ENCODE results near the gene CLEC20A.

Gene CLEC20A

DNA sequence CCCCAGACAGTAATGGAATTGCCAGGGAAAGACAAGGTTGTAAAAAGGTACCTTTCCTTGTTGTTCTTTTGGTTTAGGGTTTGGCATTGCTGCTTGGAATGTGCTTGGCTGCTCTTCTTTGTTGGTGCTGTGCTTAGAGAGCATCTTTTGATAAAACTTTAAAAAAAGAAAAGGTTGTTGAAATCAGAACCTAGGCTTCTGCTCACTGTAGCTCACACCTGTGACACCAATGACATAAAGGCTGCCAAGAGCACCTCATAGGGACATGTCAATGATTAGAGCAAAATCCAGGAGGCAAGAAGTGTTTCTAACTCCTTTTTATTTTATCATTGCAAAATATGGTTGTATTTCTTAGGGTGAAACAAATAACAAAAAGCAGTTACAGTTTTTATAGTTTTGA lies 28.9 kb downstream of the CLEC20A start:
- DNase-seq, result no peak

DNA sequence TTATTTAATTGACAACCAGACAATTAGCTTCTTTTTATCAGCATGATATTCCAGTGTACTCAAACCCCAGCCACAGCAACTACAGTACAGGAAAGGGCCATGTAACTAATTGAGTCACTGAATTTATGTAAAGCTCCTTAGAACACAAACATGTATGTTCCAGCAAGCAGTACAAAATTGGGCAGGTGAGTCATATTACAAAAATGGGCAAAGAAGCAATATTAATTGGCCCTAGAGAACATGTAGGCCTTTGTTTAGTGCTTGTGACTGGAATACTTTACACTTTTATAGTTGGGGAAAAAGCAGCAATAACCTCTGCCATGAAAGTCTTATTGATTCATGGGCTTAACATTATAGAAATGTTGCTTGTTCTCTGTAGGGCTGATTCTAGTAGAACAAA lies 31.8 kb downstream of the CLEC20A start:
- no peak for DNase-seq

DNA sequence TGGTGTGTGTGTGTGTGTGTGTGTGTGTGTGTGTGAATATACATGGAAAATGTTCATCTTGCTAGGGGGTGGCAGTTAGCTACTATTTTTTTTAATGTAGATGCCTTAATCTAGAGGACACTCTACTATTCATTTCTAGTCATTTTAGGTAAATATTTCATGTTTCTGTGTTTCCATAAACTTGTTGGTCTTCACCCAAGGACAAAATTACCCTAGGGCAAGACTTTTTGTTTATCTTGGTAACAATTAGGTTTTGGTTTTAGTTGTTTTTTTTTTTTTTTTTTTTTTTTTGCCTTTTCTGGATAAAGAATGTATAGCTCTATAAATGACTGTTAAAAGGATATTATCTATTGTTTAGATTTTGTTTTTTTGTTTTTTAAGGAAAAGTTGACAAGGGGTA lies 32.2 kb downstream of the CLEC20A start:
- DNase-seq, result no peak

GRCh38 chr1:178464141-178464540 lies 32.6 kb downstream of the CLEC20A start:
- DNase-seq, result no peak

DNA sequence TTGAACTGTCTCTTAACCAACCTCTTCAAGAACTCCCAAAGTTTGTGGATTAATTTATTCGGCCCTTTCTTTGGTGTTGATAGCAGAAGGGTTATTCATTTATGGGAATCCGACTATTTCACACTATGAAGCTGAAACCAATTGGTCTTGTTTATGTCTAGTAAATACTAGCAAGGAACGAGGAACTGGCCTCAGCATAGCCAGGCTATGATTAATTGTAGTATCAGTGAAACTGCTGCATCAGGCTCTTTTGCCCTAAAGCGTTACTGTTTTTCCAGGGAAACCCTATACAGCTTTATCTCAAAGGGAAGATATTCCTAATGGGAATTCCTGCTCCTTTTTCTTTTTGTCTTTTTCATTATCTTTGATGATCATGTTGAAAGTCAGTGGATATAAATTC lies 35.1 kb downstream of the CLEC20A start:
- DNase-seq, result no peak

GRCh38 chr1:178461104-178461503 lies 35.7 kb downstream of the CLEC20A start:
- DNase-seq, result no peak

- DNase-seq, result no peak
Observed at GRCh38 chr1:178458203-178458602, 38.6 kb downstream of the CLEC20A start.

DNA sequence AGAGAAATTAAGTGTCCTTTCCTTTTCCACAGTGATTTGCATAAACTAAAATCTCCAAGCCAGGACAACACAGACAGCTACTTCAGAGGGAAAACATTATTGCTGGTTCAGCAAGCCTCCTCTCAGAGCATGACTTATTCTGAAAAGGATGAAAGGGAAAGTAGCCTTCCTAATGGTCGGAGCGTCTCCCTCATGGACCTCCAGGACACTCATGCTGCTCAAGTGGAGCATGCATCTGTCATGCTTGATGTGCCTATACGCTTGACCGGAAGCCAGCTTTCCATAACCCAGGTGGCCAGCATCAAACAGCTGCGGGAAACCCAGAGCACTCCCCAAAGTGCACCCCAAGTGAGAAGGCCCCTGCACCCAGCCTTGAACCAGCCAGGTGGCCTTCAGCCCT lies 39.1 kb downstream of the CLEC20A start:
- no peak for DNase-seq

GRCh38 chr1:178456472-178456871 lies 40.3 kb downstream of the CLEC20A start:
- no peak for DNase-seq

- DNase-seq, result no peak
Observed at GRCh38 chr1:178452013-178452412, 44.8 kb downstream of the CLEC20A start.

DNA sequence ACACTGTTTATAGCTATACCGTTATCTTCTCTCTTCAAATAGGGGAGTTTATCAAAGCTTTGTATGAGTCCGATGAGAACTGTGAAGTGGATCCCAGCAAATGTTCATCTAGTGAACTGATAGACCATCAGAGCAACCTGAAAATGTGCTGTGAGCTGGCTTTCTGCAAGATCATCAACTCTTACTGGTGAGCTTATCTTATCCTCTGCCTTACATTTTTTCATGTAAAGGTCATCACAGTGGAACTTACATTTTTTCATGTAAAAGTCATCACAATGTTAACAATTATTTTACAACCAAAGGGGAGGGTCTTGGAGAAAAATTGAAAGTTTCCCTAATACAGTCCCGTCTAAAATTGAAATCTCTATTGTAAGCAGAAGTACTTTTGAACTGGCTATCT lies 45.2 kb downstream of the CLEC20A start:
- DNase-seq, result no peak

- no peak for DNase-seq
Observed at GRCh38 chr1:178450871-178451270, 45.9 kb downstream of the CLEC20A start.

- DNase-seq, result no peak
Observed at GRCh38 chr1:178442925-178443324, 53.8 kb downstream of the CLEC20A start.

DNA sequence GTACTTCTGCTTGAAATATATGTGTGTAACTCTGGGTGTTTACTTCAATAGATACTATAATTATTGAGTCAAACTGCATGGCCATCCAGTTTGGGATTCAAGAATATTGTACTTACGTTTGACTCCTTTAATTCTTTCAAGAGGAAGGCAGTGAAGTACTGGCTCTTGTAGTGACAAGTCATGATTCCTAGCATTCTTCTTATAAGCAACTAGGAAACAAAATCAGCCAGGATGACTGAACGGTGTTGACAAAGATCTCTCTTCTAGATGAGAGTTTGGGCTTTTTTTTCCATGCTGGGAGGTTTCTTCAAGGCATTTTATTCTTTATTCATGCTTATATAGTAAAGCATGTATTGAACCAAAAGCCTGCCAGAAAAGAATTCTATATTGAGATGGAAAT lies 58.3 kb downstream of the CLEC20A start:
- no peak for DNase-seq

DNA sequence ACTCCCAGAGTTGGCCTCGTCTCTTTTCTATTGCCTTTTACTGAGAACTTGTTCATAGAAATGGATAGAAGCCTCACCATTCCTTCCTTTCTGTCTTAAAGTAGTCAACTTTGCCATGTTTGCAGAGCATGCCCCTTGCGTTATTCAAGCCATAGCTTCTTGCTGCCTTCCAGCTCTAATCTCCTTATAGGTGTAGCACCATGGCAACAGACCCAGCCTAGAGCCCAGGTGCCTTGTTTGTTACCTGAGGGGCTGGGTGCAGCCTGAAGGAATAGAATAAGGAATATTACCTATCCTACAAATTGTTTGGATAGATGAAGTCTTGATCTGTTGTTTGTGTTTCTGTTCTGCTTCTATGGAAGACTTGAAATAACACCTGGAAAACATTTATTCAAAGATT lies 59.9 kb downstream of the CLEC20A start:
- no peak for DNase-seq

- DNase-seq, result no peak
Observed at GRCh38 chr1:178434899-178435435, 61.8 kb downstream of the CLEC20A start.

DNA sequence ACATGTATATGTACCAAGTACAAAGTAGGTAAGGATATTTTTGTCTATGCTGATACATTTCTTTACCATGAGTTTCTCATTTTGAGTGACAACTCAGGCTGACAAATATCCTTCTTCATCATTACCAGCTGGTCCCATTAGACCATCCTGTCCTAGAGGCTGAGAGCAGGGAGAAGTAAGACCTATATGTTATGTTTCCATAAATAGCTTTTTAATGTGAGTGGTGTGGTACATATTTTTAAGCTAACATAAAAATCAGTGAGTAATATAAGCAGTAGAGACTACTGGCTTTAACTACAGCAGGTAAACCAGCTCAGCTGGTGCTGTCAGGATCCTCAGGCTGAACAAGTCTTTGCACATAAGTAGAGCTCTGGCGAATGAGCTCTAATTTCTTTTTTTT lies 62.4 kb downstream of the CLEC20A start:
- DNase-seq, result no peak
